ENCODE results near the gene FOXE1.

DNA sequence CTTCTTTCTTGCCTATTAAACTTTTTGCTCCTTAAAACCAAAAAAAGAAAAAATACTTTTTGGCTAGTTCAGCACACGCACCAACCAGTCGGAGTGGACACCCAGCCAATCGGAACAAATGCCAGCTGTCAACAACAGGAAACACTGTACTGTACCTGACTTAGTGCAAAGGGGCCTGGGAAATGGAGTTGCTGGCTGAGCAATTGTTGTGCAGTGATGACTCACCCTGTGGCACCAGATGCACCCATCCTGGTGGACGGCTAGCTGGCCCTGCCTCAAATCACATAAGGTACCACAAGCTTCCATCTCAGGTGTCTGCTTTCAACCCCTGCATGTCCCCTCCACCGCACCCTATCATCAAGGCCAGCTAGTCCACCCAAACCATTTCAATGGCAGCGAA lies 20.9 kb downstream of the FOXE1 start:
- TF ChIP-seq, protein P1, sequence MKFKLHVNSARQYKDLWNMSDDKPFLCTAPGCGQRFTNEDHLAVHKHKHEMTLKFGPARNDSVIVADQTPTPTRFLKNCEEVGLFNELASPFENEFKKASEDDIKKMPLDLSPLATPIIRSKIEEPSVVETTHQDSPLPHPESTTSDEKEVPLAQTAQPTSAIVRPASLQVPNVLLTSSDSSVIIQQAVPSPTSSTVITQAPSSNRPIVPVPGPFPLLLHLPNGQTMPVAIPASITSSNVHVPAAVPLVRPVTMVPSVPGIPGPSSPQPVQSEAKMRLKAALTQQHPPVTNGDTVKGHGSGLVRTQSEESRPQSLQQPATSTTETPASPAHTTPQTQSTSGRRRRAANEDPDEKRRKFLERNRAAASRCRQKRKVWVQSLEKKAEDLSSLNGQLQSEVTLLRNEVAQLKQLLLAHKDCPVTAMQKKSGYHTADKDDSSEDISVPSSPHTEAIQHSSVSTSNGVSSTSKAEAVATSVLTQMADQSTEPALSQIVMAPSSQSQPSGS (tag by site-specific recombination; IDR thresholded peaks at IDR 0.05; ENCODE audit: low read depth): no peak
- TF ChIP-seq ZNF114 (tag by site-specific recombination; IDR thresholded peaks at IDR 0.05) (no peak), ZNF514 (tag by site-specific recombination; IDR thresholded peaks at IDR 0.05) (no peak), ZBTB20 (tag by site-specific recombination; IDR thresholded peaks at IDR 0.05) (no peak)
- TF ChIP-seq, protein P2, sequence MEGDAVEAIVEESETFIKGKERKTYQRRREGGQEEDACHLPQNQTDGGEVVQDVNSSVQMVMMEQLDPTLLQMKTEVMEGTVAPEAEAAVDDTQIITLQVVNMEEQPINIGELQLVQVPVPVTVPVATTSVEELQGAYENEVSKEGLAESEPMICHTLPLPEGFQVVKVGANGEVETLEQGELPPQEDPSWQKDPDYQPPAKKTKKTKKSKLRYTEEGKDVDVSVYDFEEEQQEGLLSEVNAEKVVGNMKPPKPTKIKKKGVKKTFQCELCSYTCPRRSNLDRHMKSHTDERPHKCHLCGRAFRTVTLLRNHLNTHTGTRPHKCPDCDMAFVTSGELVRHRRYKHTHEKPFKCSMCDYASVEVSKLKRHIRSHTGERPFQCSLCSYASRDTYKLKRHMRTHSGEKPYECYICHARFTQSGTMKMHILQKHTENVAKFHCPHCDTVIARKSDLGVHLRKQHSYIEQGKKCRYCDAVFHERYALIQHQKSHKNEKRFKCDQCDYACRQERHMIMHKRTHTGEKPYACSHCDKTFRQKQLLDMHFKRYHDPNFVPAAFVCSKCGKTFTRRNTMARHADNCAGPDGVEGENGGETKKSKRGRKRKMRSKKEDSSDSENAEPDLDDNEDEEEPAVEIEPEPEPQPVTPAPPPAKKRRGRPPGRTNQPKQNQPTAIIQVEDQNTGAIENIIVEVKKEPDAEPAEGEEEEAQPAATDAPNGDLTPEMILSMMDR (tag by site-specific recombination; IDR thresholded peaks at IDR 0.05): no peak

Measured in HEK293 (cell line).